K562 (cell line): Measurements from ENCODE around the gene ASB6. TPM values are rescaled to one million over a fixed set of nuclear protein-coding genes. Genes with fewer than 3 reads are reported as not detected.

ENCODE experiments used
- BRCA1 ChIP-seq, 2 experiments: fragments of 450-650 bp in 1 of 2; sonication (generic) in 1 of 2; formaldehyde crosslinking in 1 of 2; IDR thresholded peaks; 2 replicates each; pipeline versions ENCODE4 v1.5.0 to v1.6.1; 2017 to 2020; ENCODE audit warnings: mild to moderate bottlenecking in 1 of 2, missing genetic modification reagents in 1 of 2
- CBFB ChIP-seq: sonication (generic); formaldehyde crosslinking; IDR thresholded peaks from 2 replicates; pipeline ENCODE4 v1.4.0; 2020; ENCODE audit warnings: mild to moderate bottlenecking, missing genetic modification reagents
- FOXM1 ChIP-seq, 2 experiments: fragments of 450-650 bp in 1 of 2; sonication (generic) in 1 of 2; formaldehyde crosslinking in 1 of 2; IDR thresholded peaks; 2 replicates each; pipeline versions ENCODE4 v1.6.1 to v1.9.0; 2017 to 2022; ENCODE audit warnings: low read depth in 2 of 2, mild to moderate bottlenecking in 2 of 2, missing genetic modification reagents in 1 of 2, moderate library complexity in 1 of 2
- HBP1 ChIP-seq: fragments of 450-650 bp; formaldehyde crosslinking; IDR thresholded peaks from 2 replicates; pipeline ENCODE4 v1.4.0; 2022; ENCODE audit warnings: missing genetic modification characterization
- HINFP ChIP-seq: fragments of 450-650 bp; conservative IDR thresholded peaks from 2 replicates; pipeline ENCODE4 v1.6.1; 2016; ENCODE audit warnings: missing genetic modification characterization, low read depth, mild to moderate bottlenecking, control low read depth, missing compliant biosample characterization
- HNRNPUL1 ChIP-seq: fragments of 200-400 bp; formaldehyde crosslinking; IDR thresholded peaks from 2 replicates; pipeline ENCODE4 v1.6.1; 2017; ENCODE audit warnings: low read length
- KDM2B ChIP-seq: fragments of 250-450 bp; sonication (Bioruptor Pico); IDR thresholded peaks from 2 replicates; pipeline ENCODE4 v1.8.0; 2021; ENCODE audit warnings: mild to moderate bottlenecking, moderate library complexity
- MCM7 ChIP-seq, 2 experiments: fragments of 450-650 bp; IDR thresholded peaks; 2 replicates each; pipeline ENCODE4 v1.6.1; 2016 to 2018
- RNF219 ChIP-seq: fragments of 250-450 bp; sonication (Bioruptor Pico); IDR thresholded peaks from 2 replicates; pipeline ENCODE4 v1.5.0; 2022; ENCODE audit warnings: mild to moderate bottlenecking
- SAFB ChIP-seq: fragments of 200-400 bp; formaldehyde crosslinking; IDR thresholded peaks from 2 replicates; pipeline ENCODE4 v1.6.1; 2017; ENCODE audit warnings: low read depth, low read length, borderline replicate concordance
- STAG1 ChIP-seq: sonication (generic); formaldehyde crosslinking; IDR thresholded peaks from 2 replicates; pipeline ENCODE4 v1.5.0; 2020; ENCODE audit warnings: missing genetic modification reagents, borderline replicate concordance
- ZNF518B ChIP-seq: fragments of 250-450 bp; sonication (Bioruptor Pico); IDR thresholded peaks from 2 replicates; pipeline ENCODE4 v1.5.0; 2021; ENCODE audit warnings: mild to moderate bottlenecking, moderate library complexity
- ZNF609 ChIP-seq: sonication (generic); formaldehyde crosslinking; IDR thresholded peaks from 2 replicates; pipeline ENCODE4 v1.8.1; 2023; ENCODE audit warnings: missing genetic modification reagents, mild to moderate bottlenecking, borderline replicate concordance
- polyA plus RNA-seq, 8 experiments: library from polyadenylated mRNA; depleted of rRNA in 4 of 8; stranded (reverse) in 5 of 8; unstranded in 3 of 8; fragments of >200 nt; fragmentation: Nextera tagmentation in 2 of 8; fragmentation: Illumina TruSeq in 1 of 8; extraction: Ambion mirVana in 2 of 8; extraction: Trizol in 1 of 8; gene quantifications; 2 replicates each; pipeline versions ENCODE4 v1.2.1 to v1.2.3, GENCODE V29; 2011 to 2014; ENCODE audit warnings: inconsistent platforms in 1 of 8, missing spikeins in 1 of 8
- total RNA-seq, 7 experiments: library from RNA; depleted of rRNA in 6 of 7; stranded (reverse); fragments of >200 nt in 6 of 7; fragmentation: Illumina TruSeq in 2 of 7; extraction: Trizol in 2 of 7; gene quantifications; 2 replicates each; pipeline versions ENCODE4 v1.2.1 to v1.2.3, GENCODE V29; 2011 to 2021; ENCODE audit warnings: low replicate concordance in 1 of 7

Gene ASB6
- total and polyA plus RNA-seq, 9 of the 15 experiments (the other 6 are each of a cell fraction or from before 2014, with no cell fraction given) = 0.92 to 17.8 (median 11.3) TPM

GRCh38 chr9:129624947-129625346 lies 17.0 kb downstream of the ASB6 start (continued):
- TF ChIP-seq SAFB (no peak), KDM2B (CRISPR knock-in tag) (no peak), BRCA1 (IDR thresholded peaks at IDR 0.05) (no peak), BRCA1 (CRISPR knock-in tag; IDR thresholded peaks at IDR 0.05) (no peak), HINFP (tag) (no peak), HBP1 (CRISPR knock-in tag) (no peak), STAG1 (no peak), RNF219 (no peak), FOXM1 (IDR thresholded peaks at IDR 0.05; ENCODE audit: low read depth) (no peak), FOXM1 (CRISPR knock-in tag; IDR thresholded peaks at IDR 0.05; ENCODE audit: low read depth) (no peak), MCM7 (IDR thresholded peaks at IDR 0.05) (no peak), HNRNPUL1 (no peak), CBFB (CRISPR knock-in tag) (no peak), ZNF609 (CRISPR knock-in tag) (no peak), ZNF518B (CRISPR knock-in tag) (no peak)
